Spleen (tissue), 11 donors: ENCODE results near the gene GFPT1. TPM values are rescaled to one million over a fixed set of nuclear protein-coding genes. Genes with fewer than 3 reads are reported as not detected.
A peak's percentile ranks its signal among the peaks of the same experiment; 100 is the strongest.
"Not testable (repeated sequence)": the region's sequence is repeated elsewhere in the genome, so short reads cannot be mapped to it uniquely, and the experiment has no call there.

Experiments used
- DNase-seq: peaks from one replicate; pipeline ENCODE4 v3.0.0-alpha.2; 2020
- H3K27ac ChIP-seq, 8 donors: fragments of 200-600 bp; sonication (generic) in 7 of 8; 1 replicate in 4 of 8; 2 replicates in 4 of 8; pipeline versions ENCODE4 v1.5.0 to v1.8.0; 2016 to 2021; ENCODE audit warnings: inconsistent platforms in 4 of 8, mild to moderate bottlenecking in 4 of 8, moderate library complexity in 1 of 8
- H3K27me3 ChIP-seq, 7 donors: fragments of 200-600 bp; sonication (generic) in 6 of 7; replicated peaks in 1 of 7; 1 replicate in 4 of 7; 2 replicates in 3 of 7; pipeline versions ENCODE4 v1.5.0 to v1.8.0; 2016 to 2021; ENCODE audit warnings: inconsistent platforms in 3 of 7, mild to moderate bottlenecking in 1 of 7
- H3K36me3 ChIP-seq, 6 donors: fragments of 200-600 bp; sonication (generic) in 5 of 6; 1 replicate in 4 of 6; 2 replicates in 2 of 6; pipeline versions ENCODE4 v1.5.0 to v1.8.0; 2016 to 2021; ENCODE audit warnings: inconsistent platforms in 2 of 6
- H3K4me1 ChIP-seq, 6 donors: fragments of 200-600 bp; sonication (generic) in 5 of 6; 1 replicate in 3 of 6; 2 replicates in 3 of 6; pipeline versions ENCODE4 v1.5.0 to v1.8.0; 2016 to 2021; ENCODE audit warnings: inconsistent platforms in 3 of 6
- H3K4me3 ChIP-seq, 8 donors: fragments of 200-600 bp; sonication (generic) in 7 of 8; 1 replicate in 4 of 8; 2 replicates in 4 of 8; pipeline versions ENCODE4 v1.5.0 to v1.8.0; 2016 to 2021; ENCODE audit warnings: inconsistent platforms in 4 of 8, mild to moderate bottlenecking in 4 of 8, moderate library complexity in 2 of 8
- H3K9me3 ChIP-seq, 8 donors: fragments of 200-600 bp; sonication (generic) in 7 of 8; 1 replicate in 4 of 8; 2 replicates in 4 of 8; pipeline versions ENCODE4 v1.5.0 to v1.8.0; 2016 to 2021; ENCODE audit warnings: inconsistent platforms in 4 of 8
- POLR2A ChIP-seq, 3 donors: fragments of 450-650 bp; IDR thresholded peaks; one replicate each; pipeline ENCODE4 v1.5.1; 2017; ENCODE audit warnings: antibody characterized with exemption in 3 of 3, mild to moderate bottlenecking in 1 of 3
- POLR2AphosphoS5 ChIP-seq, 3 donors: sonication (generic); formaldehyde crosslinking; IDR thresholded peaks; one replicate each; pipeline ENCODE4 v1.5.1; 2017; ENCODE audit warnings: antibody characterized with exemption in 3 of 3
- WGBS, 5 donors: extraction: QIAGEN DNeasy Blood & Tissue Kit in 3 of 5; methylation state at CpG; one replicate each; pipeline versions ENCODE4 v1.1.5 to v1.1.7; 2013 to 2018; 5-methylcytosine and 5-hydroxymethylcytosine counted together
- intact Hi-C: fragments of 100-400 bp; cut with DNase I; formaldehyde crosslinking; loops from one replicate; pipeline ENCODE4 v1.15.0; 2023; ENCODE audit warnings: low total_unique reads
- polyA plus RNA-seq, 3 donors: library from polyadenylated mRNA; stranded (reverse); fragments of 200-250 nt; gene quantifications; one replicate each; pipeline ENCODE4 v1.2.1, GENCODE V29; 2013
- total RNA-seq, 7 donors: library from RNA; depleted of rRNA in 3 of 7; stranded (reverse); fragments of >200 nt in 3 of 7; fragmentation: NEBNext Ultra II Directional in 4 of 7; extraction: Animal tissue kit (Norgen Biotek cat#: 25700) in 4 of 7; gene quantifications; one replicate each; pipeline versions ENCODE4 v1.1.0 to v1.2.1, GENCODE V29; 2016 to 2021
- TF ChIP-seq, protein P1 (sequence below), 11 experiments: fragments of 200-600 bp in 7 of 11; fragments of 450-650 bp in 4 of 11; sonication (generic) in 4 of 11; IDR thresholded peaks in 8 of 11; conservative IDR thresholded peaks in 3 of 11; 1 replicate in 7 of 11; 2 replicates in 4 of 11; pipeline versions ENCODE4 v1.4.0 to v1.8.0; 2016 to 2021; ENCODE audit warnings: antibody characterized with exemption in 11 of 11, inconsistent platforms in 4 of 11, mild to moderate bottlenecking in 1 of 11
- donor health status: healthy with polysubstance abuse.
- donor health status: DM: no; HTN: no; CAD: no; lungs with moderate emphysema.
- donor health status: DM: no; HTN: no; CAD: no.
- donor health status: Bipolar disorder and iron deficiency.
- donor health status: healthy.
- donor health status: DM: no; HTN: no; CAD: no.
- donor health status: DM: yes; HTN: yes; CAD: no.

Gene GFPT1
- total and polyA plus RNA-seq, 10 donors: 2.4 to 27.7 (median 19.9) TPM

DNA sequence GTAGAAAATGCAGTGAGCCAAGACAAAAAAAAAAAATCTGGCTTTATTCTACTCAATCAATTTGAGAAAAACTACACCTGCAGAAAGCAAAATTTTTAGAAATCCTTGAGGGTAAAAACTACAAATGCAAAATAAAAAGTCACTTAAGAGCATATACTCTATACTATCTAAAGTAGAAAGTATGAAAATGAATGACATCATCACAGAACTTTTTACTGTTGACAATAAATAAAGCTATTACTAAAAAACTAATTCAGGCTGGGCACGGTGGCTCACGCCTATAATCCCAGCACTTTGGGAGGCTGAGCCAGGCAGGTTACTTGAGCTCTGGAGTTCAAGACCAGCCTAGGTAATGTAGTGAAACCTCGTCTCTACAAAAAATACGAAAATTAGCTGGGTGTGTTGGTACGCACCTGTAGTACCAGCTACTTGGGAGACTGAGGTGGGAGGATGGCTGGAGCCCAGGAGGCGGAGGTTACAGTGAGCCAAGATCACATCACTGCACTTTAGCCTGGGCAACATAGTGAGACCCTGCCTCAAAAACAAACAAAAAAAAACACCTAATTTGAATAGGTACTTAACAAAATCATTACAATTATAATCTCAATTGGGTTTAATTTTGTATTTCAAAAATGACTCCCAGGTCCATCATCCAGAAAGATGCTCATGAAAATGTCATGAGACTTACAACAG, 42.6 kb upstream of the GFPT1 start:
- intact Hi-C loops: loop anchor here (10.0 kb wide), 1 partner anchor 285 kb away; no protein-coding TSS in a partner anchor
- no peak overlapping the region for H3K27ac ChIP-seq
- H3K9me3 ChIP-seq: no peaks in the 10 kb centered on the region
- TF ChIP-seq POLR2AphosphoS5 (IDR thresholded peaks at IDR 0.05) (no peak), POLR2A (IDR thresholded peaks at IDR 0.05) (no peak)
- TF ChIP-seq, protein P1, sequence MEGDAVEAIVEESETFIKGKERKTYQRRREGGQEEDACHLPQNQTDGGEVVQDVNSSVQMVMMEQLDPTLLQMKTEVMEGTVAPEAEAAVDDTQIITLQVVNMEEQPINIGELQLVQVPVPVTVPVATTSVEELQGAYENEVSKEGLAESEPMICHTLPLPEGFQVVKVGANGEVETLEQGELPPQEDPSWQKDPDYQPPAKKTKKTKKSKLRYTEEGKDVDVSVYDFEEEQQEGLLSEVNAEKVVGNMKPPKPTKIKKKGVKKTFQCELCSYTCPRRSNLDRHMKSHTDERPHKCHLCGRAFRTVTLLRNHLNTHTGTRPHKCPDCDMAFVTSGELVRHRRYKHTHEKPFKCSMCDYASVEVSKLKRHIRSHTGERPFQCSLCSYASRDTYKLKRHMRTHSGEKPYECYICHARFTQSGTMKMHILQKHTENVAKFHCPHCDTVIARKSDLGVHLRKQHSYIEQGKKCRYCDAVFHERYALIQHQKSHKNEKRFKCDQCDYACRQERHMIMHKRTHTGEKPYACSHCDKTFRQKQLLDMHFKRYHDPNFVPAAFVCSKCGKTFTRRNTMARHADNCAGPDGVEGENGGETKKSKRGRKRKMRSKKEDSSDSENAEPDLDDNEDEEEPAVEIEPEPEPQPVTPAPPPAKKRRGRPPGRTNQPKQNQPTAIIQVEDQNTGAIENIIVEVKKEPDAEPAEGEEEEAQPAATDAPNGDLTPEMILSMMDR (IDR thresholded peaks at IDR 0.05 in 8 of 11, conservative IDR thresholded peaks at IDR 0.05 in 3 of 11): no peak
- H3K27me3 ChIP-seq: no peaks in the 10 kb centered on the region
- no peak for DNase-seq
- H3K4me3 ChIP-seq: no peak overlapping the region
- 93 to 97% (median 95%) methylated on average over 6 of the region's 6 CpGs for WGBS, 5 donors
- H3K4me1 ChIP-seq: peaks cover 0 to 38% (median 8%) of the 10 kb centered on the region in 6 donors
- H3K36me3 ChIP-seq: peaks cover 2 to 73% (median 55%) of the 10 kb centered on the region in 6 donors

DNA sequence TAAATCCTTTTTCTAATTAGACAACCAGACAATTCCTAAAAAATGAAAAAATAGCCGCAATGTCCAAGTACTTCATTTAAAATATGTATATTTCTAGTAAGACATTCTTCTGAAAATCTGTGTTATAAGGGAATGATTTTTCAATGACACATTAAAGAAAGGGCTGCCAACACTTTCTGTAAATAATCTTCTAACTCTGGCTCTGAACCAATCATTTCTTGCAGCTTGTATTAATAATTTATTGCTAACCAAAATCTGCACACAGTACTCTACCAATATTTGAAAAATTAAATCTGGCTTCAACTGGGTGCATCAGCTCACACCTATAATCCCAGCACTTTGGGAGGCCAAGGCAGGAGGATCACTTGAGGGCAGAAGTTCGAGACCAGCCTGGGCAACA, 42.0 kb upstream of the GFPT1 start:
- Histone ChIP-seq H3K36me3 (peaks cover 2 to 78% (median 55%) of the 10 kb centered on the region in 6 donors), H3K4me3 (no peak overlapping the region), H3K9me3 (no peaks in the 10 kb centered on the region), H3K4me1 (peaks cover 0 to 31% (median 3%) of the 10 kb centered on the region in 6 donors), H3K27ac (no peak overlapping the region), H3K27me3 (no peaks in the 10 kb centered on the region)
- TF ChIP-seq, protein P1 (IDR thresholded peaks at IDR 0.05 in 8 of 11, conservative IDR thresholded peaks at IDR 0.05 in 3 of 11): no peak
- TF ChIP-seq POLR2AphosphoS5 (IDR thresholded peaks at IDR 0.05) (no peak), POLR2A (IDR thresholded peaks at IDR 0.05) (no peak)
- 90 to 96% (median 91%) methylated on average over 2 of the region's 2 CpGs for WGBS, 5 donors
- intact Hi-C loops: no loop called here
- DNase-seq: no peak

DNA sequence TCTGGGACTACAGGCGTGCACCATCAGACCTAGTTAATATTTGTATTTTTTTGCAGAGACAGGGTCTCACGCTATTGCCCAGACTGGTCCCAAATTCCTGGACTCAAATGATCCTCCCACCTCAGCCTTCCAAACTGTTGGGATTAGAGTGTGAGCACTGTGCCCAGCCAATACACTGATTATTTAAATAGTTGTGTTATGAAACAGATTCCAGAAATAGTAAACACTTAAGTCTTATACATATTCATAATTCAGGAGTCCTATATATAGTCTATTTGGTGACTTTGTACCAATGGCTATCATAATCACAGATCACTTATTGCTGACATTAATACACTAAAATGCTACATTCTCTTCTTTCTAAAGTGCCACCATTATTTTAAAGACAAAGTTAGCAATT, 37.4 kb upstream of the GFPT1 start:
- TF ChIP-seq, protein P1 (IDR thresholded peaks at IDR 0.05 in 8 of 11, conservative IDR thresholded peaks at IDR 0.05 in 3 of 11): no peak
- TF ChIP-seq POLR2AphosphoS5 (IDR thresholded peaks at IDR 0.05) (no peak), POLR2A (IDR thresholded peaks at IDR 0.05) (no peak)
- Histone ChIP-seq H3K9me3 (no peaks in the 10 kb centered on the region), H3K4me3 (no peak overlapping the region), H3K36me3 (peaks cover 2 to 100% (median 48%) of the 10 kb centered on the region in 6 donors), H3K27ac (no peak overlapping the region), H3K27me3 (no peaks in the 10 kb centered on the region), H3K4me1 (peaks cover 0 to 10% (median 0%) of the 10 kb centered on the region in 6 donors)
- 88 to 100% (median 94%) methylated on average over 2 of the region's 2 CpGs for WGBS, 5 donors
- DNase-seq: no peak
- intact Hi-C loops: no loop called here

DNA sequence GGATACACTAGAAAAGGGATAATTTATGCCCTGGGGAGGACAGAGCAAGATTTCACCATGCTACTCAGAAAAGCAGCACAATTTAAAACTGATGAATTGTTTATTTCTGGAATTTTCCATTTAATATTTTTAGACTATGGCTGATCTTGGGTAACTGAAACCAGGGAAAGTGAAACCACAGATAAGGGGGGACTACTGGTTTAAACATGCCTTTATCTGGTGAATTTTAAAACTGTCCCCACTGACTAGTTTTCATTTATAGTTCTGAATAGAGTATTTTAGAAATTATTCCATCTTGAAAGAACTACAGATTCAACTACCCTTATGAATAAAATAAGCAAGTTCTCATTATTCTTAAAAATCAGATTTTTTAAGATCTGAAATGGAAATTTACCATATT, 35.2 kb upstream of the GFPT1 start:
- no peak overlapping the region for H3K4me3 ChIP-seq
- H3K27me3 ChIP-seq: no peaks in the 10 kb centered on the region
- H3K36me3 ChIP-seq: peaks cover 0 to 100% (median 48%) of the 10 kb centered on the region in 6 donors
- peak overlapping the region in 1 of 8 donors; percentile 7 for H3K27ac ChIP-seq
- H3K4me1 ChIP-seq: peaks cover 0 to 10% (median 0%) of the 10 kb centered on the region in 6 donors
- H3K9me3 ChIP-seq: no peaks in the 10 kb centered on the region
- DNase-seq: no peak
- intact Hi-C loops: no loop called here
- TF ChIP-seq POLR2AphosphoS5 (IDR thresholded peaks at IDR 0.05): no peak
- TF ChIP-seq, protein P1 (IDR thresholded peaks at IDR 0.05 in 8 of 11, conservative IDR thresholded peaks at IDR 0.05 in 3 of 11): no peak
- no peak for TF ChIP-seq POLR2A (IDR thresholded peaks at IDR 0.05)

DNA sequence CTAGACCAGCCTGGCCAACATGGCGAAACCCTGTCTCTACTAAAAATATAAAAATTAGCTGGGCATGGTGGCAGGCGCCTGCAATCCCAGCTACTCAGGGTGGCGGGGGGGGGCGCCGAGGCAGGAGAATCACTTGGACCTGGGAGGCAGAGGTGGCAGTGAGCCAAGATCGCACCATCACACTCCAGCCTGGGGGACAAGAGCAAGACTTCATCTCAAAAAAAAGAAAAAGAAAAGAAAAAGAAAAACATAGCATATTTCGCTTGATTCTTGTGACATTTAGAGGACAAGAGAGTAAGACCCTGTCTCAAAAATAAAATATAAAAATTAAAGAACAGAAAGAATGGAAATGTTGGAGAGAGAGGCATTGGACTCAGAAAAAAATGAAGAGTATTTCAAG, 32.1 kb upstream of the GFPT1 start:
- H3K4me3 ChIP-seq, H3K9me3 ChIP-seq, intact Hi-C loops, H3K27ac ChIP-seq, H3K27me3 ChIP-seq, DNase-seq: not testable (repeated sequence)
- Histone ChIP-seq H3K36me3 (peaks cover 0 to 98% (median 59%) of the 10 kb centered on the region in 6 donors), H3K4me1 (peaks cover 0 to 10% (median 0%) of the 10 kb centered on the region in 6 donors)
- WGBS, 5 donors: 83 to 97% (median 93%) methylated on average over 7 of the region's 7 CpGs
